NCI-H1436 treated with DMSO at 0.1 percent for 48 hours (cell line): ENCODE results near the gene BUD23.
"Not testable (repeated sequence)": the region's sequence is repeated elsewhere in the genome, so short reads cannot be mapped to it uniquely, and the experiment has no call there.

Source experiments
- DNase-seq: peaks from one replicate; lab custom pipeline; 2025; lab: John Stamatoyannopoulos, UW

Gene BUD23

DNA sequence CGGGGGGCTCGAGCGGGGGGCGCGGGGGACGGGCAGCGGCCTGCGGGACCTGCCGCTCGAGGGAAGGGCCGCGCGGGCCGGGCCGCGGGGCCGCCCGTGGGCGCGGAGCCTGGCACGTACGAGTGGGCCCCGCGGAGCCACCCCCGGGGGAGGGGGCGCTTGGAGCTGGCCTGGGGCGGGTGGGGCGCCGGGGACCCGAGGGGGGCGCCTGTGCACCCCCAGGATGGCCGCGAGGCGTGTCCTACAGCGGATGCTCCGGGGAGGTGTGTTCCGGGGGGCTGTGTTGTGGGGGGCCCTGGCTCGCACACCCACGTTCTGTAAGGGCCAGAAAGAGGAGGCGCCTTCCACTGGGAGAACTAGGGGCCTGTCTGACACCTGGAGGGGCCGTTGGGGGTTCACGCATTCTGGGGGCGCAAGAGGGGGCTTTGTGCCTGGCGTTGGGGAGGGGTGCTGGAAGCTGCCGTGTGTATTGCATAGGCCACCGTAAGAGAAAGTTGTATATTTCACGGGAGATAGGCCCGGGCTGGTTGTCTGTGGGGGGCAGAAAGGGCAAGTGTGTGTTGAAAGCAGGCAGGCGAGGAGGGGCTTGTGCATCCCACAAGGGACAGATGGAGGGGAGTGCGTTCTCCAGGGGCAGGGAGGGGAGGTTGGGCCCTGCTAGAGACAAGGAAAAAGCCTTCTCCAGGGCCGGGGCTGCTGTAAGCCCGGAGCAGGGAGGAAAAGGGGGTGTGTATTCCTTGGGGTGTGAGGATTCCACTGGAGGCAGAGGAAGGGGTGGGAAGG, 15.1 kb upstream of the BUD23 start:
- DNase-seq: no peak

GRCh38 chr7:73668886-73669230, 14.5 kb upstream of the BUD23 start:
- DNase-seq: no peak

DNA sequence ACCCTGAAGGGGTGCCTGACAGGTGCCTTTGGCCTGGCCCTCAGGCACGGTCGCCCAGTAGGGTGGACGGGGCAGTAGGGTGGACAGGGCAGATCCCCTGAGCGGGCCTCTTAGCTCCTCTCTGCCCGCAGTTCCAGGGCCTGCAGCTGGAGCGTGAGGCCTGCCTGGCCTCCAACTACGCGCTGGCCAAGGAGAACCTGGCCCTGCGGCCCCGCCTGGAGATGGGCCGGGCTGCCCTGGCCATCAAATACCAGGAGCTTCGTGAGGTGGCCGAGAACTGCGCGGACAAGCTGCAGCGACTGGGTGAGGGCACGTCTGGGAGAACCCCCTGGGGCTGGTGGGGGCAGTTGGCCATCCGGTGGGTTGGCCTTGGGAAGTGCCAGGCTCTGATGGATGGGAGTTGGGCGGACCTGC, 14.1 kb upstream of the BUD23 start:
- no peak for DNase-seq

- DNase-seq: no peak
Measured at GRCh38 chr7:73669858-73670385, 13.5 kb upstream of the BUD23 start.

- no peak for DNase-seq
Measured at GRCh38 chr7:73671322-73671661, 12.1 kb upstream of the BUD23 start.

GRCh38 chr7:73671857-73672445, 11.4 kb upstream of the BUD23 start:
- no peak for DNase-seq

GRCh38 chr7:73674468-73675124, 8.8 kb upstream of the BUD23 start:
- DNase-seq: no peak

GRCh38 chr7:73676062-73676461, 7.3 kb upstream of the BUD23 start:
- DNase-seq: not testable (repeated sequence)

DNA sequence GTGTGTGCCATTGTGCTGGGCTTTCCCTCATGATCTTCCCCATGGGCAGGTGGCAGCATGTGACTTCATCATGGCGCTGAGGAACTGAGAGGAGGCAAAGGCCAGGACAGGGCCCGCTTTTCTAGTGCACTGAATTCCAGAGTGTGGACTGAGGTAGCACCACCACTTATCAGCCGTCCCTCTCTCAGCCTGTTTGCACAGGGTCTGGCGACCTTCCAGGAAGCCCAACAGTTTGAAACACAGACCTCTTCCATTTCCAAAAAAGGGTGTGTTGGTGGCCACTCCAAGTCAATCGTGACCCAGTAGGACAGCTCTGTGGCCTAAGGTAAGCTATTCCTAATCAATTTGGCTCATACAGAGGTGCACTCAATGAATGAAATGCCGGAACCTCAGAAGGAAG, 4.5 kb upstream of the BUD23 start:
- no peak for DNase-seq

GRCh38 chr7:73679709-73680108, 3.7 kb upstream of the BUD23 start:
- no peak for DNase-seq

GRCh38 chr7:73680501-73680900, 2.9 kb upstream of the BUD23 start:
- DNase-seq: no peak

DNA sequence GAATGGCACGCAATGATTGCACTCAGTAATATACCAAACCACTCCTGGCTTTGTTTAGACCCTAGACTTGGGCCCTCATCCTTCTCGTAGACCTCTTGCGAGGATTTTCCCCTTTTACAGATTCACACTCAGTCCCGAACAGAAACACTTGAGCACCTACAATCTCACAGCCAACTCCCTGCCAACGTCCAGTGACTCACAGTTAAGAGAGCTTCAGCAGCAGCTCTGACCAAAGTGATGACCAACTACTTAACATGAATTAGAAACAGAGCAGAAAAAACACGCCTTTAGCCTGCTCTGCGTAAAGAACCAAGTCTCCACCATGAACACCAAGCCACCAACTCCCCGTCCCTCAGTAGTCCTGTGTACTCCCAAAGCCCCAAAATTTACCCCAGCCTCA, 2.4 kb upstream of the BUD23 start:
- DNase-seq: no peak

DNA sequence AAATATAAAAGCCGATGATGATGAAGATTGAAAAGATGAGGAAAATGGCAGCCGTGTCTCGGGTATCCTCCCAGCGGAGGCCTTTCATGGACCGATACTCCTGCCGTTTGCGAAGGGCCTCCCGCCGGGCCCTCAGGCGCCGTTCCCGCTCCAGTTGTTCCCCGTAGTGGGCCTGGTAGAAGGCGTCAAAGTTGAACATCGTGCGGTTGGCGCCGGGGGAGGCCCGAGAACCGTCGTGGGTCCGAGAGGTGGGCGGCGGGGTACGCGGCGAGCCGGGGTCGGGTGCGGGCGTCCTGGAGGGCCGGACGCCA, 697 bp upstream of the BUD23 start:
- no peak for DNase-seq

DNA sequence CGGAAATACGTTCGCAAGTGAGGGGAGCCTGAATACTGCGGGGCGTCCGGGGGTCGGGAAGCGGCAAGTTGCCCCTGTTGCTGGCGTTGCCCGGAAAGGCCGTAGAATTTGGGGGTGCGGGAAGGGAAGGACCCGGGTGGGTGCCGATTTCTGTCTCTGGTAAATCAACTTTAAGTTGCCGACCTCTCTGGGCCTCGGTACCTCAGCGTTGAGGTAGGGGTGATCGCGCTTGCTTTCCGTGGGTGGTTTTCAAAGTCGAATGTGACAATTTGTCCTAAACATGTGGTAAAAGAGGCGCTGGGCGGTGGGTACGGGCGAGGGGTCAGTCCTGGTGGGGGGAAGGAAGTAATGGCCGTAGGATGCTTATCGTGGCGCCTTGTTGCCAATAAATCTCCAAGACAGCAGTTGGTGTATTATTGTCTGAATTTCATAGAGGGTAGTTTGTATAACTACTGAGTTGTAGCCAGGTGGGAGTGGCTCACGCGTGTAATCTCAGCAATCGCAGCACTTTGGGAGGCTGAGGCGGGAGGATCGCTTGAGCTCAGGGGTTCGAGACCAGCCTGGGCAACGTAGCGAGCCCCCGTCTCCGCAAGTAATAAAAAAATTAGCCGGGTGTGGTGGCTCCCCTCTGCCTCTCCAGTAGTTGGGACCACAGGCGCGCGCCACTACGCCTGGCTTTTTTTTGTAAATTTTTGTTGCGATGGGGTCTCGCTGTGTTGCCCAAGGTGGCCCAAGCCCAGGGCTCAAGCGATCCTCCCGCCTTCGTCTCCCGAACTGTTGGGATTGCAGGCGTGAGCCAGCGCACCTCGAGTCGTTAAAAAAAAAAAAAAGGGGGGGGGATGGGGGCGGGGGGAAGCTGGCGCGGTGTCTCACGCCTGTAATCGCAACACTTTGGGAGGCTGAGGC, 644 bp downstream of the BUD23 start:
- DNase-seq: no peak

DNA sequence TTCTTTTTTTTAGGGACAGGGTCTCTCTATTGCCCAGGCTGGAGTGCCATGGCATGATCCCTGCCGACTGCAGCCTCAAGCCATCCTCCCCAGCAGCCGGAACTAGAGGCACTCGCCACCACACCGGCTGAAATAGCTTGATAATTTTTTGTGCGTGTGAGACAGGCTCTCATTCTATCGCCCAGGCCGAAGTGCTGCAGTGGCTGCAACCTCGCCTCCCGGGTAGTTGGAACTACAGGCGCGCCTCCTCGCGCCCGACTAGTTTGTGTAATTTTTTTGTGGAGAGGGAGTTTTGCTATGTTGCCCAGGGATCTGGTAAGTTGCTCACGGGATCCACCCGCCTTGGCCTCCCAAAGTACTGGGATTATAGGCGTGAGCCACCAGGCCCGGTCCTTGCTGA, 1.9 kb downstream of the BUD23 start:
- DNase-seq: no peak

DNA sequence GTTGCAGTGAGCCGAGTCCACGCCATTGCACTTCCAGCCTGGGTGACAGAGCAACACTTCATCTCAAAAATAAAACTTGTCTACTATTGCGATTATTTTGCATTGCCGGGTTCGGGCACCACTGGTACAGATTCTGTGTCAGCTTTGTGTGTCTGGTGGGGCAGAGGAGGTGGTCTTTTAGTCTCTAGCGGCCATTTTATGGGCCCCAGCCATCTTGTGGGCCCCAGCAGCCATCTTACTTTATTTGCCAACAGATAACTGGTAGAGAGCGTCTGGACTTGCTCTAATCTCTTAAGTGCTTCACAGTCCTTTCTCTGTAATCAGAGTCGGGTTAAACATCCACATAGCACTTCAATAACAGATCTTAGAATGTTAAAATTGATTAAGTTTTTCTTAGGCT, 4.9 kb downstream of the BUD23 start:
- no peak for DNase-seq

- DNase-seq: no peak
Measured at GRCh38 chr7:73690646-73691045, 7.2 kb downstream of the BUD23 start.

DNA sequence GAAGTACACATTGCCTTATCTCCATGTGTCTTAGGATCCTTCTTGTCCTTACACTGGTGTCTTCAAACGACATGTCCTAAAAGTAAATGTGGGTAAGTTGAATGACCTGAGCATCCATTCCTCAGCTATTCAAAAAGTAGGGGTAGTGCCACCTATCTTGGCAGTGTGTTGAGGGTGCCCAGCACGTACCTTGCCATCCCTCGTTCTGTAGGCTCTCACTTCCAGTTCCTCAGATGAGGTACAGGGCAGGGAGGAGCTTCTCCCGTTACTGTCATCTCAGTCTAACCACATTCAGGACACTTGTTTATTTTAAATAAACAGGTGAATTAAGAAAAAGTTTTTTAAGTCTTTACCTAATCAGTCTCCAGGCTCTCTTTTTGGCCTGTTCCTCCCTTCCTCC, 13.0 kb downstream of the BUD23 start:
- no peak for DNase-seq

DNA sequence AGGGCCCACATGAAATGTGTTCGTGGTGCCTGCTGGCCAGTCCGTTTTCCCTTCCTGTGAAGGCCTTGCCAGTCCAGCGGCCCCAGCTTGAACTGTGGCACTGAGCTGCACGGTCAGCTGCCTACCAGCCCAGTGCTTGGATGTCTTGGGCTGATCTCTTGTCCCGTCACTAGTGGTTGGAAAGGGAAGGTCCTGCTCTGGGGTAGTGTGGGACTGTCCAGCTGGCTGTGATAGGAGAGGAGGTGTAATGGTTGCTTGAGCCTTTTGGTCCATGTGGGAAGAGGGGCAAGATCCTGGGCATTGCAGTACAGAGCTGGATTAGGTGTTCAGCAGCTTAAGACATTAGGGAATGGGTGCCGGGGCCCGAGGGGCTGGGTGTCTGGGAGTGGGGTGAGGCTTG, 15.0 kb downstream of the BUD23 start:
- DNase-seq: no peak

- DNase-seq: no peak
Measured at GRCh38 chr7:73699370-73700068, 16.1 kb downstream of the BUD23 start.

GRCh38 chr7:73700069-73700423, 16.6 kb downstream of the BUD23 start:
- no peak for DNase-seq

GRCh38 chr7:73700581-73701134, 17.3 kb downstream of the BUD23 start:
- DNase-seq: no peak
